ENCODE data around the gene ZFHX3. TPM values are rescaled to one million over a fixed set of nuclear protein-coding genes. Genes with fewer than 3 reads are reported as not detected.

ZFHX3 gene
- total RNA-seq, 4 donors from 2014 or later: 36.3 to 44.0 (median 38.1) TPM

DNA sequence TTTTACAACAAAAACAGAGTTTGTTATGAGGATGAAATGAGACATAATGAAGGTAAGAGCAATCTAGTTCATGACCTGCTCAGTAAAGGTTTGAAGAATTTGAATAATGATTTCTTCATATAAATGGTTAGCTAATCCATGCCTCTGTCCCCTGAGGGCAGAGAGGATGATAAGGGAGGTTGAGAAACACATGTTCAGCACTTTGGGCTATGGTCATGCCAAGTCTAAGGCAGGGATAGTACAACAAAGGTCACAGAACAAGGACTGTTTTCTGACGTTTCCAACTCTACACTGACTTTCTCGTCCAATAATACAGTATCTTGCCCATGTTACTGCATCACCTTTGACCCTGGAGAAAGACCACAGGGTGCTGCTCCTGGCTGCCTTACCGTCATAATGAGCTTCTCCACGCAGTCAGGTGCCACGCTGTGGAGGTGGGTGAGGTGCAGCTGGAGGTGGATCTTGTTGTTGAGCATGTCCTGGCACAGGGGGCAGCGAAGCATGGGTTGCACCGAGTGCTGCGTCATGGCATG is 236.7 kb downstream of the ZFHX3 start:
- no peak for TF ChIP-seq EP300 (IDR thresholded peaks at IDR 0.05)
- no peak for TF ChIP-seq POLR2A (IDR thresholded peaks at IDR 0.05)
- TF ChIP-seq, protein P1, sequence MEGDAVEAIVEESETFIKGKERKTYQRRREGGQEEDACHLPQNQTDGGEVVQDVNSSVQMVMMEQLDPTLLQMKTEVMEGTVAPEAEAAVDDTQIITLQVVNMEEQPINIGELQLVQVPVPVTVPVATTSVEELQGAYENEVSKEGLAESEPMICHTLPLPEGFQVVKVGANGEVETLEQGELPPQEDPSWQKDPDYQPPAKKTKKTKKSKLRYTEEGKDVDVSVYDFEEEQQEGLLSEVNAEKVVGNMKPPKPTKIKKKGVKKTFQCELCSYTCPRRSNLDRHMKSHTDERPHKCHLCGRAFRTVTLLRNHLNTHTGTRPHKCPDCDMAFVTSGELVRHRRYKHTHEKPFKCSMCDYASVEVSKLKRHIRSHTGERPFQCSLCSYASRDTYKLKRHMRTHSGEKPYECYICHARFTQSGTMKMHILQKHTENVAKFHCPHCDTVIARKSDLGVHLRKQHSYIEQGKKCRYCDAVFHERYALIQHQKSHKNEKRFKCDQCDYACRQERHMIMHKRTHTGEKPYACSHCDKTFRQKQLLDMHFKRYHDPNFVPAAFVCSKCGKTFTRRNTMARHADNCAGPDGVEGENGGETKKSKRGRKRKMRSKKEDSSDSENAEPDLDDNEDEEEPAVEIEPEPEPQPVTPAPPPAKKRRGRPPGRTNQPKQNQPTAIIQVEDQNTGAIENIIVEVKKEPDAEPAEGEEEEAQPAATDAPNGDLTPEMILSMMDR (IDR thresholded peaks at IDR 0.05): no peak
- no peak overlapping the region for H3K4me3 ChIP-seq
- H3K4me1 ChIP-seq: peaks cover 0 to 6% (median 0%) of the 10 kb centered on the region in 4 donors
- no peaks in the 10 kb centered on the region for H3K27me3 ChIP-seq
- 81 to 82% methylated on average over 8 of the region's 8 CpGs for WGBS, 2 donors
- H3K9me3 ChIP-seq: no peaks in the 10 kb centered on the region
- H3K36me3 ChIP-seq: peaks cover 0 to 31% (median 0%) of the 10 kb centered on the region in 3 donors
- H3K27ac ChIP-seq: no peak overlapping the region
- DNase-seq (ENCODE audit: low spot score in 2 of 2): no peak

DNA sequence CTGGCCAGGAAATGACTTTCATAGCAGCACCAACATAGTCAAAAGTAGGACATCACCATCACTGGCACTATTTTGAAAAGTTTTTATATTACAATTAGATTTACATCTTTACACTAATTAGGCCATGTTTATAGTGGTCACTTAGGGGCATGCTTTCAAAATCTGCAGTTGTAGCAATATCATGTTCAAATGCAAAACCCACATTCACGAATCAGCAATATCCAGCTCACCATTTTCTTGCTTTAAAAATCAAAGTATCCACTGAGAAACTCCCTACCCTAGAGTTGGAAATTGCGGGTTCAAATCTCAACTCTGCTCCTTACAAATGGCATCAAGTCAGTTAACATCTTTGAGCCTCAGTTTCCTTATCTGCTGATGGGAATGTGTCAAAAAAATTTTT is 237.4 kb downstream of the ZFHX3 start:
- Histone ChIP-seq H3K27ac (no peak overlapping the region), H3K9me3 (no peaks in the 10 kb centered on the region), H3K36me3 (peaks cover 0 to 34% (median 0%) of the 10 kb centered on the region in 3 donors), H3K4me1 (peaks cover 0 to 6% (median 0%) of the 10 kb centered on the region in 4 donors), H3K4me3 (no peak overlapping the region), H3K27me3 (no peaks in the 10 kb centered on the region)
- DNase-seq (ENCODE audit: low spot score in 2 of 2): no peak
- 96 to 97% methylated on average over 2 of the region's 2 CpGs for WGBS, 2 donors
- TF ChIP-seq POLR2A (IDR thresholded peaks at IDR 0.05): no peak
- TF ChIP-seq, protein P1 (IDR thresholded peaks at IDR 0.05): no peak
- TF ChIP-seq EP300 (IDR thresholded peaks at IDR 0.05): no peak

DNA sequence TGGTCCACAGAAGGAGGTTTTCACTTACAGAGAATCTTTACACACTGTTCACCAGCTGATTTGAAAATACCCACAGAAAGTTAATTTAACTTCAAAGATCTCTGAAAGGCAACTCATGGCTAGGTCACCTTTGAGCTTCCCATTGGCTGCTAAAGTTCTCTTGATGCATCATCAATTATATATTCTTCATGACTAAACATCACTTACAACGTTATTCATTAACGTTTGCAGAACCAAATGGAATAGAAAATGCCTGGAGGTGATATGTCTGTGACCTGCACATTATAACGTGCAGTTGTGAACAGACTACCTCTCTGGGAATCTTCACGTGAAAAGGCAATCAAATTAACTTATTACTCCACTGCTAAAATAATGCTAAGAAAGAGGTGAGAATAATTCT is 238.5 kb downstream of the ZFHX3 start:
- Histone ChIP-seq H3K4me1 (peaks cover 0 to 6% (median 0%) of the 10 kb centered on the region in 4 donors), H3K9me3 (no peaks in the 10 kb centered on the region), H3K4me3 (no peak overlapping the region), H3K27me3 (no peaks in the 10 kb centered on the region), H3K36me3 (peaks cover 0 to 38% (median 0%) of the 10 kb centered on the region in 3 donors), H3K27ac (no peak overlapping the region)
- WGBS, 2 donors: 90 to 94% methylated on average over 4 of the region's 4 CpGs
- DNase-seq (ENCODE audit: low spot score in 2 of 2): no peak
- TF ChIP-seq, protein P1 (IDR thresholded peaks at IDR 0.05): no peak
- TF ChIP-seq EP300 (IDR thresholded peaks at IDR 0.05) (no peak), POLR2A (IDR thresholded peaks at IDR 0.05) (no peak)

DNA sequence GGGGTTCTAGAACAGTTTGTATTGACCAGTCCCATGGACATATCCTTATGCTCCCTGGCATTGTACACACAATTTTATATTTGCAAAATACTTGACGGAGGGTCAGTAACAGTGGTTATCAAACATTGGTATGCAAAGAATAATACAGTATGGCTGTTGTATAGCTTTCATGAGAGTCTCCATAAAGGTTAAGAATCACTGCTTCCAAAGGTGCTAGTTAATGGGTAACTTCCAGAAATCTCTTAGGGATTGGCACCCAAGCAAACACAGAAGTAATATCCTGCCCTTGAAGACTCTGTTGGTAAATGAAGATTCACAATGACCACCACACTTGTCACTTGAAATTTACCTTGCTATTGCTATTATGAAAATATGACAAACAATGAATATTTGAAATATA is 239.2 kb downstream of the ZFHX3 start:
- Histone ChIP-seq H3K36me3 (peaks cover 0 to 38% (median 0%) of the 10 kb centered on the region in 3 donors), H3K9me3 (no peaks in the 10 kb centered on the region), H3K4me1 (peaks cover 0 to 6% (median 0%) of the 10 kb centered on the region in 4 donors), H3K27me3 (no peaks in the 10 kb centered on the region), H3K27ac (no peak overlapping the region), H3K4me3 (no peak overlapping the region)
- 95 to 100% methylated on average over 1 of the region's 1 CpG for WGBS, 2 donors
- no peak for TF ChIP-seq POLR2A (IDR thresholded peaks at IDR 0.05)
- no peak for TF ChIP-seq EP300 (IDR thresholded peaks at IDR 0.05)
- TF ChIP-seq, protein P1 (IDR thresholded peaks at IDR 0.05): no peak
- no peak for DNase-seq (ENCODE audit: low spot score in 2 of 2)

DNA sequence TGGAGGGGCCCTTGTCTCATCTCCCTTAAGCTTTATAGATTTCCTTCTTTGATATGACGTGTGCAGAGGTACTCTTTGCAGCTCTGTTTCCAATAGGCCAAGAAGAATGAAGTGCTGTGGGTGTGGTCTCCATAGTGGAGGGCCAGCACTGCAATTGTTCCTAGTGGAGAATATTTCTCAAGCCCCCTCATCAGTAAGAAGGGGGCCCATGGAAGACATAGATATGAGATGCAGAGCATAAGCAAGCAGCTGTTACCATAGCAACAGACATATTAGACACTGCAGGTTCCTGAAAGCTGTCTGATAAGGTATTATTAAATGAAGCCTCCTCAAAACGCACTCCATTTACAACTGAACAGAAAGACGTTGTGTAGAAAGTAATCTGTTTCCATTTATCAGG is 240.7 kb downstream of the ZFHX3 start:
- peaks cover 0 to 43% (median 0%) of the 10 kb centered on the region in 3 donors for H3K36me3 ChIP-seq
- H3K27me3 ChIP-seq: no peaks in the 10 kb centered on the region
- H3K4me3 ChIP-seq: no peak overlapping the region
- no peak overlapping the region for H3K27ac ChIP-seq
- H3K4me1 ChIP-seq: no peaks in the 10 kb centered on the region
- H3K9me3 ChIP-seq: no peaks in the 10 kb centered on the region
- WGBS, 2 donors: 86 to 90% methylated on average over 3 of the region's 3 CpGs
- TF ChIP-seq, protein P1 (IDR thresholded peaks at IDR 0.05): no peak
- TF ChIP-seq EP300 (IDR thresholded peaks at IDR 0.05): no peak
- TF ChIP-seq POLR2A (IDR thresholded peaks at IDR 0.05): no peak
- no peak for DNase-seq (ENCODE audit: low spot score in 2 of 2)

Measured in tibial nerve (tissue), 4 donors.